GM19099 (cell line): ENCODE results near the gene TCF12.

Source experiments
- POLR2A ChIP-seq: IDR thresholded peaks from 3 replicates; pipeline ENCODE4 v1.6.1; 2011; ENCODE audit warnings: low read depth; ENCODE audit not compliant: insufficient read length; ENCODE audit errors: extremely low read depth

Gene TCF12

DNA sequence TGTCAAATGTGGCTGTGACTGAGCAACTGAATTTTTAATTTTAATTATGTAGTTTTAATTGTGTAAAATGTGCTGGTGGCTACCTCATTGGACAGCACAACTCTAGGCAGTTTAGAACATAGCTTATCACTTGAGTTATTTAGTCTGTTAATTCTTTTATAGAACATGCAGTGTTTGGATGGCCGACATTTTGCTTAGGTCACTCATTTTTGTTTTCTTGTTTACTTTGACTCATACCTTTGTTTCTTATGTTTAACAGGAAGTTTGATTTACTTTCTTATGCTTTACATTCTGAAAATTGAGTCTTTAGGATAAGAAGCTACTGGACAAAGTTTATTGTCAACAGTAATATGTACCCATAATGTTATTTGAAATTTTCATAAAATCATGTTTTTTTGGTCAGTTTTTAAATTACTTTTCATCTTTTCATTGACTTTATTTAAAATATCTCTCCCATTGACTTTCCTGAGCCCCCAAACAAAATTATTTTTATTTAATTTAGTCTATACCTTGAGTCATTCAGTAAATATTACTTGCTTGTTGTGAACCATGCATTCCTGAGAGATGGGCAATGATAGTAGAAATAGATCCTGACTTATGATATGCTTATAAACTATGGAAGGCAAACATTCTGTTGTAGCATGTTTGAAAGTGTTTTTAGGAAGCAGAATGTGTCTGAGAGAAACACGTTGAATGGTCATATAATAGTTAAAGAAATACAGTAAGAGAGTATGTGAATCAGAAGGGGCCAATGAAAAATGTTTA is 60.6 kb downstream of the TCF12 start:
- no peak for TF ChIP-seq POLR2A

DNA sequence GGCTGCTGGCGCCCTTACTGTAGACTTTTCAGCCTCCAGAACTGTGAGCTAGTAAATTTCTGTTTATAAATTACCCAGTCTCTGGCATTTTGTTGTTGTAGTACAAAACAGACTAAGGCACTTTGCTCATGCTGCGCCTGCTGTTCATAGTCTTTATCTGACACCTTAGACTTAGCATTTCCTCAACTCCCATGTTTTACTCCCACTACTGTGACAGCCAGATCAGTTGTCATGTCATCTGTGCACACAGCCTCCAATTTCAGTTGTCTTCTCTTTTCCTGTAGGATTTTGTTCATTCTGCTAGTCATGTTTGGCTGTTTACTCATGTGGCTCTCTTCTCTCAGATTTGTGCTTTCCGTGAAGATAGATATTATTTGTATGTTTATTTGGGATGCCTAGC is 62.0 kb downstream of the TCF12 start:
- TF ChIP-seq POLR2A, result no peak

- no peak for TF ChIP-seq POLR2A
These were observed 62.7 kb downstream of the TCF12 start for GRCh38 chr15:56981160-56981559.

DNA sequence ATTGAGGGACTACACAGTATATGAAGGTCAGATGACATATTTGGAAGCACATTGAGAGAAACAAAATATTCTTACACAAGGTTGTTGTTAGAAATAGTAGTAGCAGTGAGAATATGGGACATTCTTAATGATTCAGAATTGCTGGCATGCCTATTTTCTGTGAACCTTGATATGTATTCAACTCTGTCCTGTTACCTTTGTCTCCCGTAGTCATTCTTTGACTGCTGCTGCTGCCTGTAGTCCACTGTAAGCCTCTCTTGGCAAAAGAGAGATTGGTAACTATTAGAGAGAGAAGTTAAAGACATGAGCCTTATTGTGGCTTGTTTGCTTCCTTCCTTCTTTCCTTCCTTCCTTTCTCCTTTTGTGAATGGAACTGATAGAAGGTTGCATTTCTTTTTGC is 64.5 kb downstream of the TCF12 start:
- no peak for TF ChIP-seq POLR2A

DNA sequence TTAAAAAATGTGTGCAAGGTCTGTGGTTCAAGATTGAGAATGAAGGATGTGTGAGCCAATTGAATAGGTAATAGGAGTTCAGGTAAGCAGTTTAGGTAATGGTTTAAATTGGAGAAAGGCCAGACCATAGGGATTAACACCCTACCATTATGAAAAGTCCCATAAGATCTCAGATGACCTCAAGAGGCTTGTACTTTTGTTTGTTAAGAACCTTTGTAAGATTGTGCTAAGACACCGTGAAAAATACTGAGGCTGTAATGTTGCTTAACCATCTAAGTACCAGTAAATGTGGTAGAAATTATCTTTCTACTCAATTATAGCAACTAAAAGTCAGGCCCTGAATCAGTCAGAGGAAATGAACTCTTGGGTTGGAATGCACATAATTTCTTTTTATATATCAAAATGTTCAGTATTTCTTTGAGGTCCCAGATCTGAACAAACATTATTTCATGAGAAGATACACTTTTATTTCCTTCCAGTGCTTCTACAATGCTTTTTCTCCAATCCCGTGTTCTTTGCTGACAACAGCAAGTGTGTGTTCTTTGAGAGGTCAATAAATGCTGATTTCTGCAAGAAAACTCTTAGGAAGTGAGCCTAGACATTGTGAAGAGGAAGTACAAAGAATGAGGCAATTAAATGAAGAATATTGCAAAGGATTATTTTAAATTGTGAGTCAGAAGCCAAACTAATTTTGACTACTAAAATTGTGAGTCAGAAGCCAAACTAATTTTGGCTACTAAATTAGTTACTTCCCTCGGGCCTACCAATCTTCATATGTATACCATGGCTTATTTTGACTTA is 66.4 kb downstream of the TCF12 start:
- TF ChIP-seq POLR2A, result no peak

DNA sequence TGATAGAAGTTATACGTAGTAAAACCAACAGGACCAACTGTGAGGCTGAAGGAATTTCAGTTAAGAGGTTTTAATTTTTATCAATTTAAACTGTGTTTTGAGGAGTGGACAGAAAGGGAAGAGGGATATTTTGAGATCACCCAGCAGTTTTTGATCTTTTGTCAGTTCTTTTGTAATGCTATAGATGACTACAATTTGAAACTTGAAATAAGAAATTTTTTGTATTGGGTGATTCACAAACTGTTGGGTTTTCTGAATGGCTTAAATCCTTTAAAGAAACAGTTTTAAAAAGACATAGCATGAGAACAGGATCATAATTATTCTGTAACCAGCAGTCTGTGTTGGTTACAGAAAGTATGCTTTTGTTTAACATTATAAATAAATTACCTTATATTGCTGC is 67.4 kb downstream of the TCF12 start:
- no peak for TF ChIP-seq POLR2A

DNA sequence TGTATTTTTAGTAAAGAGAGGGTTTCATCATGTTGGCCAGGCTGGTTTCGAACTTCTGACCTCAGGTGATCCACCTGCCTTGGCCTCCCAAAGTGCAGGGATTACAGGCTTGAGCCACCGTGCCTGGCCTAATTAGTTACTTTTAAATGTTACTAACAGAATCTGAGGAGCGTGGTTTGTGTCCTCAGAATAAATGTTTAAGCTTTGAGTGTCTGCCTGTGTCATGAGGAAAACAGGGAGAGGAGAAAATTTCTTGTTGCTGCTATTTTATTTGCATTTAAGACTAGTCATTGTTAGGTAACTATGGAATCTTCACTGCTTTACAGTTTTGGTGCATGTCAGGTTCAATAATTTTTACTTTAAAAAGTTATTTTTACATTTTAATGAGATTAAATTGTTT is 68.8 kb downstream of the TCF12 start:
- no peak for TF ChIP-seq POLR2A

- TF ChIP-seq POLR2A, result no peak
These were observed 69.8 kb downstream of the TCF12 start for GRCh38 chr15:56988219-56988618.

- TF ChIP-seq POLR2A, result no peak
These were observed 71.0 kb downstream of the TCF12 start for GRCh38 chr15:56989411-56989924.

DNA sequence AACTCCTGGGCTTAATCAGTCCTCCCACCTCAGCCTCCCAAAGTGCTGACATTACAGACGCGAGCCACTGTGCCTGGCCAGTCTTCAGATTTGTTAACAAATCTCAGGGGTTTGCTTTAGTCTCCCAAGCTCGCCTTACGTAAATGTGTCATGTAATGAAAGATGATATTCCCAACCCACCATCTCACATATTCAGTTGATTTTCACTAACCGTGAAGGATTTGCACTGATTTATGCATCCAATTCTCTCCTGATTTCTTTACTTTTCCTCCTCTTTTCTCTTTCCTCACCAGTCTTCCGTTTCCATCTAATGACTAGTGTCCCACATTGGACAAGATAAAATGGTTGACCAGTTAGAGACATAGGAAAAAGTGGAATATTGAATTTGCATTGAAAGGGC is 72.6 kb downstream of the TCF12 start:
- no peak for TF ChIP-seq POLR2A

- TF ChIP-seq POLR2A, result no peak
These were observed 74.3 kb downstream of the TCF12 start for GRCh38 chr15:56992725-56993124.

DNA sequence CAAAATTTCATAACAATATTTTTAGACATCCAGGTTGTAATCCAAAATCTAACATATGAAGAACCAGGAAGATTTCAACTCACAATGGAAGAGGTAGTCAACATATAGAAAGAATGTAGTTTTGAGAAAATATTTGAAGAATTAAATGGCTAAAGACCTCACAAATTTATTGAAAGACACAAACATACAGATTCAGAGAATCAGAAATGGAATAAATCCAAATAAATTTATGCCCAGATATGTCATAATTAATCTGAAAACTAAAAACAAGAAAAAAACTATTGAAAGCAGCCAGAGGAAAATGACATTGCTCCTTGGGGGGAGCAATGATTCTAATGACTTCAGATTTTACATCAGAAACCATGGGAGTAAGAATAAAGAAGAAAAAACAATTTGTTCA is 75.8 kb downstream of the TCF12 start:
- TF ChIP-seq POLR2A, result no peak

DNA sequence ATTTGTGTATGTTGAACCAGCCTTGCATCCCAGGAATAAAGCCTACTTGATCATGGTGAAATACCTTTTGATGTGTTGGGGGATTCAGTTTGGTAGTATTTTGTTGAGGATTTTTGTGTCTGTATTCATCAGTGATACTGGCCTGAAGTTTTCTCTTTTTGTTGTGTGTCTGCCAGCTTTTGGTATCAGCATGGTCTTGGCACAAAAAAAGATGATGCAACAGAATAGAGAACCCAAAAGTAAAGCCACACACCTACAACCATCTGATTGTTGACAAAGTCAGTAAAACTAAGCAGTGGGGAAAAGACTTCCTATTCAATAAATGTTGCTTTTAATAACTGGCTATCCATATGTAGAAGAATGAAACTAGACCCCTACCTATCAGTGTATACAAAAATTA is 77.6 kb downstream of the TCF12 start:
- TF ChIP-seq POLR2A, result no peak

- no peak for TF ChIP-seq POLR2A
These were observed 78.5 kb downstream of the TCF12 start for GRCh38 chr15:56996746-56997470.

- no peak for TF ChIP-seq POLR2A
These were observed 85.0 kb downstream of the TCF12 start for GRCh38 chr15:57003418-57003817.
